ENCODE data around the gene SLC8A3.

- no peak for TF ChIP-seq CTCF (IDR thresholded peaks at IDR 0.05; ENCODE audit: low read depth, low read length)
- TF ChIP-seq EZH2phosphoT487 (IDR thresholded peaks at IDR 0.05; ENCODE audit: low read depth), result no peak
Measured at GRCh38 chr14:70149596-70150165, 39.1 kb downstream of the SLC8A3 start.
